GM21717 (cell line): Measurements from ENCODE around the gene LIPN.

Source experiments
- ATAC-seq: cut with Tn5 transposase; IDR thresholded peaks from one replicate; pipeline ENCODE4 v1.9.1; 2021; ENCODE audit warnings: mild to moderate bottlenecking, moderate library complexity; ENCODE audit not compliant: unreplicated experiment

Gene LIPN

DNA sequence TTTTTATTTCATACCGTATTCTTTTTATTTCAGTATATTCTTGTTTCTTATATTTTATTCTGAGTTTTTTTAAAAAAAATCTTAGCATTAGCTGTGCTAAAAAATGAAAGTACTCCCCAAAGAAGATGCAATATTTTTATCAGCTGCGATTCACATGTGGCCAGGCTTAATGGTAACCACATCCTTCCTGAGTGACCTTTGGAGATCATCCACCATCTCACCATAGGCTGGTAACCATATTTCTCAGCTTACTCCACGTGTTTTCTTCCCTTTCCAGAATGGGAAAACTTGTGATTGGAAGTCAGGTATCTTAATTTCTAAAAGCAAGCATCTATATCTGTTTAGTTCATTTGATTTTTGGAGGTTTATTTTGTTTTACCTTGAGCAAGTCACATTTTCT lies 23.9 kb downstream of the LIPN start:
- no peak for ATAC-seq

DNA sequence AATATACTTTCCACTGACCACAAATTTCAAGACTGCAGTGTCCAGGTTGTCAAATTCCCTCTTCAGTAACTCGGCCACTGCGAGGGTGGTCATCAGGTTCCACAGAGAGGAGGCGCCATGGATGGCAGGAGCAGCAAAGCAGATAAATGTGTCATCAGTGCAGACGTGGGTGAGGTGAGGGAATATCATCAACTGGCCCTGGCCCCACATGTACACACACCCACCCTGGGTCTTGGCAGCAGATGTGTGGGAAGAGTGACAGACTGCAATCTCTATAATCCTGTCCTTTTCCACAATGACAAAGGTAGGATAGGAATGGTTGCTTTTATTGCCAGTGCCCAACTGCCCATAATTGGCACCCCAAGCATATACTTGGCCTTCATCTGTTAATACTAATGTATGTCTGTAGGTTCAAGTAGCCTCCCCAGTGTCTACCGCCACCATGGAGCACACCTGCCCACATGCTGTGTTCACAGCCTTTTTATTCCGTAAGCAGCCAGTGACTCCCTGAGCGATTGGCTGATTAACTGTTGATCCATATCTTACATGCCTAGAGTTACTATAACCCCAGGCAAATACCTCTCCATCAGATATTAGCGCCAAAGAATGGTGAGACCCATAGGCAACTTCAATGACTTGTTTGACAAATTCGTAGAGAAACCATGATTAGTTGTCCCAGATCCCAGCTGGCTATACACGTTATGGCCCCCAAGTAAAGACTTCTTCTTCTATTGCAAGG lies 26.4 kb downstream of the LIPN start:
- ATAC-seq: no peak

GRCh38 chr10:88787463-88787862 lies 27.6 kb downstream of the LIPN start:
- ATAC-seq: no peak

DNA sequence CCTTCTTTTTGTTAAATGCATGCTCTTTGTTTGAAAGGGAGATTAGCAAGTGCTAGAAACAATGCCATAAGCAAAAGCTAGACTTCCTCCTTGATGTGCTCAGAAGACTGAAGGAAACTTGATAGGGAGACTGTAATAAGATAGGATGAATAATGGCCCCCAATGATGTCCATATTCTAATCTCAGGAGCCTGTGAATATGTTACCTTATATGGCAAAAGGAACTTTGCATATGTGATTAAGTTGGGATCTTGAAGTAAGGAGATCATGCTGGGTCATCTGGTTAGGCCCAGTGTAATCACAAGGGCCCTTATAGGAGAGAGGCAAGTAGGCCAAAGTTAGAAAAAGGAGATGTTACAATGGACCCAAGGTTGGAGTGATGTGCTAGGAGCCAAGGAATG lies 29.1 kb downstream of the LIPN start:
- ATAC-seq: no peak

DNA sequence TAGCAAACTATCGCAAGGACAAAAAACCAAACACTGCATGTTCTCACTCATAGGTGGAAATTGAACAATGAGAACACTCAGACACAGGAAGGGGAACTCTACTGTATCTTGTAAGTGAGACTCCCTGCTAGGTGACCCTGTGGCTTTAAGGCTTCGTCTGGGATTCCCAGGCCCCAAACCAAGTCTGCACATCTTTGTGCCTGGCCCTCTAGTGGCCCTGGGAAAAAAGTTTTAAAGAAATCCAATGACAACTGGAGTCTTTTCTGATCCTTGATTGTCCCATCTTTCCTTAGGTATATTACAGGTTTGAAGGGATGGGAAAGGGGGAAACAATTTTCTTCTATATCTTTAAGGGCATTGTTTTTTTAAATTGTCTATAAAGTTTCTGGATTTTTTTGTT lies 32.1 kb downstream of the LIPN start:
- ATAC-seq: no peak

GRCh38 chr10:88792661-88793060 lies 32.8 kb downstream of the LIPN start:
- no peak for ATAC-seq

DNA sequence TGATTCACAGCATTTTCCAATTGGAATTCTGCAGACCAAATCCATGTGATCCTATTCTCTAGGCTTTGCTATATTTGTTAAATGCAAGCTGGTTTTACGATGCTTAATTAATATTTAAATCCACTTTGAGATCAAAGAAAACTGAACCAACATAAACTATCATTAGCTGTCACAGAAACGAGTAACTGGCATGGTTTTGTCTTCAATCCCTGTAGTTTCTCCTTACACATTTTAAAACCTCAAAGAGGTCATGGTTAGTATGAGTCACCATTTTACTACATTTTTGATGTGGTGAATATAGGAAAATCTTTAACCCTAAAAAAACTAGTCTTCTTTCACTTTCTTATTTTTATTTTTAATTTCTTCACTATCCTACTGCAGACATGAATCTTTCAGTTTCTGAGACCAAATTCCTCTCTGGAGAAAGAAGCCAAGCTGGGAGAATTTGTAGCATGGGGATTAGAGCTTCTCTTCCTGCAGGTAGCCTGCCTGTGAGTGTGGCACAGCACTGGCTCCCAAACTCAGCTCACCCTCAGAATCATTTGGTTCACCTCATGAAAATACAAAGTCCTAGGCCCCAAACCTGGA lies 34.0 kb downstream of the LIPN start:
- no peak for ATAC-seq

DNA sequence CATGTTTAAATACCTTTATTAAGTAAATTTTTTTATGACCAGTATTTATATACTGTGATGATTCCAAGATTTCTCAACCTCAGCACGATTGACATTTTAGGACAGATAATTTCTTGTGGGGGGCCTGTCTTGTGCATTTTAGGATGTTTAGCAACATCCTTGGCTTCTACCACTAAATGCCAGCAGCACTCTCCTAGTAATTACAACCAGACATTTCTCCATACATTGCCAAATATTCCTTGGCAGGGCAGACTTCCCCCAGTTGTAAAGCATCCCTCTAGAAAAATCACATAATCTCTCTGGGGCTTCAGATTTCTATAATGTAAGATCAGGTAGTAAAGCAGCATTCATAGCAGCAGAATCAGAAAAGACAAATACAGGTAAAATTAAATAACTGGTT lies 34.9 kb downstream of the LIPN start:
- no peak for ATAC-seq

DNA sequence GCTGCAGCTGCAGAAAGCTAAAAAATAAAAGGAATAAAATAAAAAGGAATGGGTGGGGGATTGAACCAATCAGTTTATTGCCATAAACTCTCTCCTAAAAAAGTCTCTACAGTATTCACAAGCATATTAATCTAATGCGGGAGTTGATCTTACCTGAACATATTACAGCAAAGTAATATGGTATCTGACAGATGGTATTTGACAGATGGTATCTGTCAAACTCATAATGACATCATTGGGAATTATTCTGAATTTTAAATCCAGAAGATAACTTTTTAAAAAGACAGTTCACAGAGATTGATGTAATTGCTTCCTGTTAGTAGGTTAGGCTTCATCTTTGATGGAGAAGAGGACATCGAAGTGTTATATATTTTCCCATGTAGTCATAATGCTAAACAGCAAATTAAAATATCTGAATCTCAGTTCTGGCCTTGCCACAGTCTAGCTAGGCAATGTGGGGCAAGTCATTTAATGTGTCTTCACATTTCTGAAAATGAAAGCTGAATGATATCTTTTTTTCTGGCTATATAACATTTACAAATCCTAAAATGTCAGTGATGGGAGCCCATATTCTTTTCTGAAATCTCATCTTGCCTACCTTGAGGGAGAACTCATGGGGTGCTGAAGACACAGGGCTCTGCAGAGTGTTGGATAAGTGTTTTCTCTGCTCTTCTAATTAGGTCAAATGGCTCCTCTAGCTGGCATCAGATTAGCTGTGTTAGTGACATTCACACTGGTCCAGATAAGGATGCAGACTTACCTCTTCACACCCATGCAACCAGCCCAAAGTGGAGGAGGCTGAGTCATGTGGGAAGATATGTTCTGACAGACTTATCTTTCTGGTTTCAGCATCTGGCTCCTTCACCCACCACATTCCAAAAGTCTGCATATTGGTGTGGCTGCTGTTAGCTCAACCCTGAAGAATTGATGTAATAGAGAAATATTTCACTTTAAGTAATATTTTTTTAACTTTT lies 40.6 kb downstream of the LIPN start:
- no peak for ATAC-seq

DNA sequence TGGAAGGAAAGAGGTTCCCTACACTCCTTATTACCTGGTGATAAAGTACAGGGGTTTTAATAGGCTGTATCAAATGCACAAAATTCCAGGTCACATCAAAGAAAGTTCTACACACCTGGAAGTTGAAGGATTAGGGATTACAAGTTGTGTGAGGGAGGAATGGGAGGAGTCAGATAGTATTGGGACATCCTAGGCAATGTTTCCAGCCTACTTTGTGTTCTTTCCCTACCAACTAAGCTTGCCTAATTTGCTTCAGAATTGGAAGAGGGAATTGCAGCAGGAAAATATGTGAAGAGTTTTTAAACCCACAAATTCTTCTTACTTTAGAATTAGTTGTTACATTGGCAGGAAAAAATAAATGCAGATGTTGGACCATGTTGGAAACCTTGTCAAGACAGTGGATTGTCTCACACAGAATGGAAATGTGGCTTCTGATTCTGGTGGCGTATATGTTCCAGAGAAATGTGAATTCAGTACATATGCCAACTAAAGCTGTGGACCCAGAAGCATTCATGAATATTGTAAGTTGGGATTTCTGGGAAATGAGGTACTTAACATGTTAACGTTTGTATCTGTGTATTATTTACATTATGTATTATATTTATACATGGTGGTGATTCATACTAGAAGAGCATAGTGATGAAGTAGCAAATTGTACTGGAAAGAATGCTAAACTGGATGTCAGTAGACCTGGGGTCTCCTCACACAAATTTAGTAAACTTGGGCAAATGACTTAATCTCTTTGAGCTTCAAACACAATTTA lies 42.9 kb downstream of the LIPN start, which contains the start of gene LIPM:
Gene LIPM (plus strand): TSS at position 208 of the 763 bp plus-strand sequence. CDS start 167 bp downstream, at position 375.
- ATAC-seq: no peak

GRCh38 chr10:88803641-88804040 lies 43.8 kb downstream of the LIPN start:
- no peak for ATAC-seq

- no peak for ATAC-seq
Measured at GRCh38 chr10:88804083-88804812, 44.4 kb downstream of the LIPN start.

GRCh38 chr10:88805361-88805760 lies 45.5 kb downstream of the LIPN start:
- no peak for ATAC-seq

- ATAC-seq: no peak
Measured at GRCh38 chr10:88805924-88806323, 46.1 kb downstream of the LIPN start.

GRCh38 chr10:88809621-88810020 lies 49.8 kb downstream of the LIPN start:
- no peak for ATAC-seq

DNA sequence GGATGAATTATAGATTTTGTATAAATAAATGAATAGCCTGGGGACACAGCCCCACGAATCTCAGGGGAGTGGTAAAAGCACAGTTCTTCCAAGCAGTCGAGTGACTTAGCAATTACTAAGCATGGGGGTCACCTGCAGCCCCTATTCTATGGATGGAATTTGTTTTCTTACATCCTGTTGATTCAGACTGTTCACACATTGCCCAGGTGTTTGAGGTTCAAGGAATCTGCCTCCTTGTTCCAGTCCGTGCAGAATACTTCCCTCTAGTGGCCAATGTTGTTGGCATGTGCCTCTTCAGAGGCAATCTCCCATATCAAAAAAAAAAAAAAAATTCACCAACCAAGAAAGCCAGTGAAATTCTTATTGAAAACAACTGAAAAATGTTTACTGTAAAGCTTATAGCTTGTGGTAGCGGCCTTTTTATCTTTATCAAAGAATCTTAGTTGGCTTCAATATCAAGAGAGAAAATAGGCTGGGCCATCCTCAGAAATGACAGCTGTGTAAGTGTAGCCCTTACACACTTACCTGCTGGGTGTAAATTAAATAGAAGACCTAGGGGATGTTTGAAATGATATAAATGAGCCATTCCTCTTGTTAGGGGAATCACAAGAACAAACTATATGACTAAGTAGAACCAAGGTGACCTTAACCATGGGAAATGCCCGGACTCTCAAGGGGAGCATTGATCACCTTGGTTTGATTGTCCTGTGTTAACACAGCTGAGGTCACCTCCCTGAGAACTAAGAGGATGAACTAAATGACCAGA lies 50.6 kb downstream of the LIPN start:
- ATAC-seq: peak; percentile 50

GRCh38 chr10:88813200-88813599 lies 53.4 kb downstream of the LIPN start:
- ATAC-seq: no peak

- no peak for ATAC-seq
Measured at GRCh38 chr10:88819290-88819689, 59.5 kb downstream of the LIPN start.

- ATAC-seq: no peak
Measured at GRCh38 chr10:88820748-88821401, 61.1 kb downstream of the LIPN start.
